GM19452 (cell line): ENCODE measurements around the gene WDR55.
"Not testable (repeated sequence)": the region's sequence is repeated elsewhere in the genome, so short reads cannot be mapped to it uniquely, and the experiment has no call there.

ENCODE experiments used
- ATAC-seq: cut with Tn5 transposase; IDR thresholded peaks from one replicate; pipeline ENCODE4 v1.9.1; 2021; ENCODE audit not compliant: unreplicated experiment

The WDR55 gene, protein sequence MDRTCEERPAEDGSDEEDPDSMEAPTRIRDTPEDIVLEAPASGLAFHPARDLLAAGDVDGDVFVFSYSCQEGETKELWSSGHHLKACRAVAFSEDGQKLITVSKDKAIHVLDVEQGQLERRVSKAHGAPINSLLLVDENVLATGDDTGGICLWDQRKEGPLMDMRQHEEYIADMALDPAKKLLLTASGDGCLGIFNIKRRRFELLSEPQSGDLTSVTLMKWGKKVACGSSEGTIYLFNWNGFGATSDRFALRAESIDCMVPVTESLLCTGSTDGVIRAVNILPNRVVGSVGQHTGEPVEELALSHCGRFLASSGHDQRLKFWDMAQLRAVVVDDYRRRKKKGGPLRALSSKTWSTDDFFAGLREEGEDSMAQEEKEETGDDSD

DNA sequence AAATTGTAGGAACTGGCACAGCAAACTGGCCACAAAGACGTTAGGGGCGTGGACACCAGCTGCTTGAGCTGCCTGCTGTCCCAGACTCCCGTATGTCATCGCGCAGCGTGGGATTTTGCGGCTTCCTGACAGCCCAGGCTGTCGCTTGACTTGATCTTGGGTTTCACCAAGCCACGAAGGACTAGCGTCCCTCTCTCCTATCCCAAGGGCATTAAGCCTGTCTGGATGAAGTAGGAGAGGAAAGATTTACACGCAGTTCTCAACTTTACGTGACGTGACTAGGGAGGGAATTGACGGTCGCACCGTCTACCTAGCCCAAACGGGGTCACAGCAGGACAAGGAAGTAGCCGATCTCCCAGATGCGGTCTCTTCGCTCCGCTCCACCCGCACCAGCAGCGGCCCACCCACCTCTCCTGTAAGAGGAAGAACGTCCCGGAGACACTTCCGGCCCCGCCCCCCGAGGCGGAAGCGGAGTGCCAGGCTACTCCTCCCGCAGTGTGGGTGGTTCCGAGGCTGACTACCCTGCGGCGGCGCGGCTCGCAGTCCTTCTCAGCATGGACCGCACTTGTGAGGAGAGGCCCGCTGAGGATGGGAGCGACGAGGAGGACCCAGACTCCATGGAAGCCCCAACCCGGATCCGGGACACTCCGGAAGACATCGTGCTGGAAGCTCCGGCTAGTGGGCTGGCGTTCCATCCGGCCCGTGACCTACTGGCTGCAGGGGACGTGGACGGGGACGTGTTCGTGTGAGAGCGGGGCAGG, at the start of gene WDR55:
Gene WDR55 (plus strand): TSS at position 546 of the 761 bp plus-strand sequence. CDS start 9 bp downstream, at position 555.
- peak; percentile 99 for ATAC-seq

DNA sequence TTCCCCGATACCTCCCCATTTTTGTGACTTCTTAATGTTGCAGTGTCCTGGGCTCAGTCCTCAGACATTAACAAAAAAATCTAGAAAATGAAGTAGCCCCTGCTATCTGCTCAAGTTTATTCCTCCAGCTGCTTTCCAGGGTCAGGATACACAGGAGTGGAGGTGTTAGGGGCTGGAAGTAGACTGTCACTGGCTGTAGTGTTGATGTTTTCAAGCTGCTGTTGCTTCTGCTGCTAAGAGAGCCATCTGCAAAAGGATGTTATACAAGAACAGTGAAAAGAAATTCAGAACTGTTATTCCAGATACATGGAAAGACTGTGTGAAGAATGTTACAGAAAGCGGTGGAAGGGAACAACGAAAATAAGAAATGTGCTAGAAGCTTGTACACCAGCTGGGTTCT, 42.4 kb upstream of the WDR55 start:
- ATAC-seq, result no peak

DNA sequence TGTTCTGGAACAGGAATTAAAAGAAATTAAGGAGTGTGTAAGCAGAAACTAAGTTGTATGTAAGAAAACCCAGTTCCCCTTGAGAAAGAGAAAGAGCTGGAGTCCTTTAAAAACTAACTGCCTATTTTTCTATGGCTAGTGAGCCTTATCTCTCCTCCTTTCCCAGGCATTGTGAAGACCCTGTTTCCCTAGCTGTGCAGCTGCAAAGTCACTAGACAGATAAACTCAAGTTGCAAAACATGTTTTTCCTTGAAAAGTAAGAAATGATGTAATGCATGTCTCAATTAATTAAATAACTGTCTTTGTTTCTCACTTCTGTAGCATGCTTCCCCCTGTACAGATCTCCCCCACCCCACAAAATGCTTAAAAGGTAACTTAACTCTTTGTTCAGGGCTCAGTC, 41.6 kb upstream of the WDR55 start:
- not testable (repeated sequence) for ATAC-seq

DNA sequence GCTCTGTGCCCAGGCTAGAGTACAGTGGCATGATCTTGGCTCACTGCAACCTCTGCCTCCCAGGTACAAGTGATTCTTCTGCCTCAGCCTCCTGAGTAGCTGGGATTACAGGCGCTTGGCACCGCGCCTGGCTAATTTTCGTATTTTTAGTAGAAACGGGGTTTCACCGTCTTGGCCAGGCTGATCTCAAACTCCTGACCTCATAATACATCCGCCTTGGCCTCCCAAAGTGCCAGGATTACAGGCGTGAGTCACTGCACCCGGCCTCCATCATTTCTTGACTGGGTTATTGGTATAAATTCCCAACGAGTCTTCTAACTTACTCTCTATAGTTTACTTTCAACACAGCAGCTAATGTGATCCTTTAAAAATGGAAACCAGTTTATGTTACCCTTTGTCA, 39.8 kb upstream of the WDR55 start:
- ATAC-seq, result not testable (repeated sequence)

DNA sequence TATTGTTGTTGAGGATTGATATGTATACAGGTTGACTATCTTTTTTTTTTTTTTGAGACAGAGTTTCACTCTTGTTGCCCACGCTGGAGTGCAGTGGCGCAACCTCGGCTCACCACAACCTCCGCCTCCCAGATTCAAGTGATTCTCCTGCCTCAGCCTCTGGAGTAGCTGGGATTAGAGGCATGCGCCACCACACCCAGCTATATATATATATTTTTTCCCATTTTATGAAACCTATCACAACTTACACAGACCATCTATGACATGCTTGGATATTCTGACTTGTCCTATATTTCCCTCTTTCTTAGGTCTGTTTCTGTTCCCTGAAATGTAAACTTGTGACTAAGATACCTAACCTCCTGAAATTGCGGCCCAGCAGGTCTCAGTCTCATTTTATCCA, 36.7 kb upstream of the WDR55 start:
- ATAC-seq, result no peak

DNA sequence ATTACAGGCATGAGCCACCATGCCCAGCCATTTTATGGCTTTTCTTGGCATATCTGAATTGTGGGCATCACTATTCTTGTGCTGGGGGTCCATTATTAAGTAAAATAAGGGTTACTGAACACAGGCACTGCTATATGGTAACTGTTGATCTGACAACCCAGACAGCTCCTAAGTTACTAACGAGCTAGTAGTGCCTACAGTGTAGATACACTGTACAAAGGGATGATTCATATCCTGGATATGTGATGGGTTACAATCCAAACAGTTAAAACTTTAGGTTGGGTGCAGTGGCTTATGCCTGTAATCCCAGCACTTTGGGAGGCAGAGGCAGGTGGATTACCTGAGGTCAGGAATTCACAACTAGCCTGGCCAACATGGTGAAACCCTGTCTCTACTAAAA, 36.0 kb upstream of the WDR55 start:
- ATAC-seq, result no peak

DNA sequence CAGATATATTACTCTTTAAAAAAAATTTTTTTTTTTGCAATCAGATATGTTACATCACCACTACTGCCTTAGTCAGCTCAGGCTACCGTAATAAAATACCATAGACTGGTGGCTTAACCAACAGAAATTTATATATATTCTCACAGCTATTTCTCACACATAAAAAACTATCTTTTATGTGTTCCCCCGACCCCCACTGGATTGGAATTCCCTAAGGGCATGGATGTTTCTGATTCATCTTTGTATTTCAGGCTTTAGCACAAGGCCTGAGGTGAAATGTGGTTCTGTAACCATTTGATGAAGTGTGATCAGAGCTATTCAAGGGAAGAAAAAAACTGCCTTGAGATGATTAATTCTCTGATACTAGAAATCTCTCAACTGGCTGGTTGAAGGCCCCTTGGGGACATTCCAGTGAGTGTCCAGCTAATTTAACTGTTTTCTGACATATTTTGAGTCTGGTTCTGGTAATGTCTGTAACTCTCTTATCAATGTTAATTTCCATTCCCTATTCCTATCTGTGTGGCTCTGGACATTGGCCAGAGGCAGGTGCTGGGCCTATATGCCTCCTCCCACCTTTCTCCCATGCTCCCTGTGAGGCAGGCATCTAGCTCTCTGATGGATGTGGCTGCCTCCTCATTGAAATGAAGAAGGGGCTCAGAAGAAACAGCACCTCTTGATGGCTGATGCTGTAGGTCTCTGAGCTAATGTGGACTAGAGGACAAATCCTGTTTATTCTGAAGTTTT, 34.2 kb upstream of the WDR55 start:
- ATAC-seq, result no peak

DNA sequence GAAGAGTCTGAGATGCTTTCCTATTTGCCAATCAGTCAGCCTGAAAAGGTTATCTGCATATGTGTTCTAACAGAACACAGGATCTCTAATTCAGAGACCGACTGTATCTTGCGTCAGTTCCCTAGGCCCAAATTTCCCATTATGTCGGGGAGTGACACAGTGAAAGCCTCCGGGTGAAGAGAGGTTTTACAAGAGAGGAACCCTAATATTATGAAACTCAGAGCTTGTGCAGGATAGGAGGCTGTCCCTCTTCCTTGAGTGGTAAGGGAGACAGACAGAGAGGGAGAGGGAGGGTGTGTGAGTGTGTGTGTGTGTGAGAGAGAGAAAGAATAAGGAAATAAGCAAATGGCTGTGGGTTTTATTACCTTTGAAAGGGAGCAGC, 33.7 kb upstream of the WDR55 start:
- no peak for ATAC-seq

DNA sequence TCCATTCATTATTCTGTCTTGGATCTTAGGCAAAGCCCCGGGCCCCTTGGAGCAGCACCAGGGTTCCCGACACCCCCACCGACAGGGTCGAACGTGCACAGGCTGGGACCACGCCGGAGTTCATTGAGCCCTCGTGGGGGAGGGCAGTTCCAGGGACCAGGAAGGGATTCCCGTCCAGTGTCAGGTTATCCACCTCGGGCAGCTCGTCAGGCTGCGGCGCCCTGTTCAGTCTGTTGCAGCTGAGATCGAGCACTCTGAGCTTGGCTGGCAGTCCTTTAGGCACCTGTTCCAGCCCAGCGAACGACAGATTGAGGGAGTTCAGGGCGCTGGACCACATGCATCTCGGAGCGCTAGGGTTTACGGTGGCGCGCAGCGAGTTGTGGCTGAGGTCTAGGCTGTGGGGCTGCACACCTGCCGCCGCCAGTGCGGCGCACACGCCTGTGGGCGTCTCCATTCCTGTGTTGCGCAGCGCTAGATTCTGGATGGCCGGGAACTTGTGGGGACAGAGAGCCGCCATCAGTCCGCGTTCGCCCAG, 32.8 kb upstream of the WDR55 start:
- ATAC-seq, result peak; percentile 25

DNA sequence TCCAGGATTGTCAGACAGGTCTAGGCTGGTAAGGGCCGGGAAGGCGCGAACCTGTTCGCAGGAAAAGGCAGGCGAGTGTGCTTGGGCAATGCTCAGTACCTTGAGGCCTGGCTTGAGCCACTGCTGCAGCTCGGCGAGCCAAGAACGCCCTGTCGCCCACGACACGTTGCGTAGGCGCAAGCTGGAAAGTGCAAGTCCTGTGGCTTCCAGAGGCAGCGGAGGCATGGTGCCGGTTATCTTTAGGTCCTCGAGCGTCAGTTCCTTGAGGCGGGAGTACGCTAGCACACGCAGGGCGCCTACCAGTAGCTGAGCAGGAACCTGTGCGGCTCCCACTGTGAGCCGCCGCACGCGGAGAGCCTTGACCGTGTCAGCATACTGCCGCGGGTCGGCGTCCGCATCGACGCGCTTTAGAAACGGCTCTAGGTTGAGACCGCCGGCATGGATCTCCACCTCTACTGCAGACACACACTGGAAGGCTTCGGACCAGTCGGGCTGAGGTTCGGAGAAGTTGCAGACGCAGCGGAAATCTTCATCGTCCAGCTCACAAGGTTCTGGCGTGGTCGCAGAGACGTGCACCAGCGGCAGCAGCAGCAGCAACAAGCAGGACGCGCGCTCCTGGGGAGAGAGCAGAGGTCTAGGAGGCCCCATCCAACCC, 32.2 kb upstream of the WDR55 start:
- peak; percentile 57 for ATAC-seq

DNA sequence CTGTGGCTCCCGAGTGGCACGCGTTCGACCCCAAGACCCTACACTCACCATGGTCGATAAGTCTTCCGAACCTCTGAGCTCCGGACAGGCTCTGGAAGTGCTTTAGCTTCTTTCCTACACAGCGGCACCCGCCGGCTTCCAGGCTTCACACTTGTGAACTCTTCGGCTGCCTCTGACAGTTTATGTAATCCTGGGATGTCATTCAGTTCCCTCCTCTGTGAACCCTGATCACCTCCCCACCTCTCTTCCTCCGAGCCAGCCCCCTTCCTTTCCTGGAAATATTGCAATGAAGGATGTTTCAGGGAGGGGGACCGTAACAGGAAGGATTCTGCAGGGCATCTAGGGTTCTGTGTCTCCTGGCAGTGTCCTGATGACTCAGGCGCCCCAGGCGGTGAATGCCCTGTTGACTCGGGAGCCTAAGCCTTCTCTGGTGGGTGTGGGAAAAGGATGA, 31.7 kb upstream of the WDR55 start, which contains the start of gene CD14:
Gene CD14 (minus strand): TSS at position 155 of the 451 bp plus-strand sequence. CDS start 104 bp downstream, at position 51.
- peak; percentile 10 for ATAC-seq

DNA sequence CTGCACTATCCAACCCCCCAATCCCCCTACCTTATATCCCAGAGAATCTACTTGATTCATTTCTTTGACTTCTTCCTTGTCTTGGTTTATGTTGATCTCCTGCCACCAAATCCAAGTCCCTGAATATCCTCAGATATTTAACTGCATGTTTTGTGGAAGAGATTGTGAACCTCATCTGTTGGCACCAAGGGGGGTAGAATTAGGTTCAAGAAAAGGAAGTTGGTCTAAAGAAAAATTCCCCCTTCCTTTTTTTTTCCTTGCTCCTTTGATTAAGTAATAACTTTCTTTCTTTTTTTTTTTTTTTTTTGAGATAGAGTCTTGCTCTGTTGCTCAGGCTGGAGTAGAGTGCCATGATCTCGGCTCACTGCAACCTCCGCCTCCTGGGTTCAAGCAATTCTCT, 31.2 kb upstream of the WDR55 start:
- no peak for ATAC-seq

DNA sequence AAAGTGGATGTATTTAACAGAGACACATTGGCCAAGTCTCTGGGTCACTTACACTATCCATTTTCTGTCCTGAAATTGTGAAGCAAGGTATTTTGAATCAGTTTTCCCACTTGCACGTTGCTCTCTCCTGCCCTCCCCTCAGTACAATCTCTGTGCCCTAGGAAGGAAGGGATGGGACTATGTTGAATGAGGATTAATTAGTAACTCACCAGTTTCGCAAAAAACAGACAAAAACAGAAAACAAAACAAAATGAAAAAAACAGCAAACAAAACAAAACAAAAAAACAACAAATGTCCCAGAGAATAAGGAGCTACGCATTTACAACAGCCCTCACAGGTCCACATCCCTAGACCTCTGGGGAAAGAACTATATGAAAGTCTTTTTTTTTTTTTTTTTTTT, 30.6 kb upstream of the WDR55 start:
- ATAC-seq, result no peak

DNA sequence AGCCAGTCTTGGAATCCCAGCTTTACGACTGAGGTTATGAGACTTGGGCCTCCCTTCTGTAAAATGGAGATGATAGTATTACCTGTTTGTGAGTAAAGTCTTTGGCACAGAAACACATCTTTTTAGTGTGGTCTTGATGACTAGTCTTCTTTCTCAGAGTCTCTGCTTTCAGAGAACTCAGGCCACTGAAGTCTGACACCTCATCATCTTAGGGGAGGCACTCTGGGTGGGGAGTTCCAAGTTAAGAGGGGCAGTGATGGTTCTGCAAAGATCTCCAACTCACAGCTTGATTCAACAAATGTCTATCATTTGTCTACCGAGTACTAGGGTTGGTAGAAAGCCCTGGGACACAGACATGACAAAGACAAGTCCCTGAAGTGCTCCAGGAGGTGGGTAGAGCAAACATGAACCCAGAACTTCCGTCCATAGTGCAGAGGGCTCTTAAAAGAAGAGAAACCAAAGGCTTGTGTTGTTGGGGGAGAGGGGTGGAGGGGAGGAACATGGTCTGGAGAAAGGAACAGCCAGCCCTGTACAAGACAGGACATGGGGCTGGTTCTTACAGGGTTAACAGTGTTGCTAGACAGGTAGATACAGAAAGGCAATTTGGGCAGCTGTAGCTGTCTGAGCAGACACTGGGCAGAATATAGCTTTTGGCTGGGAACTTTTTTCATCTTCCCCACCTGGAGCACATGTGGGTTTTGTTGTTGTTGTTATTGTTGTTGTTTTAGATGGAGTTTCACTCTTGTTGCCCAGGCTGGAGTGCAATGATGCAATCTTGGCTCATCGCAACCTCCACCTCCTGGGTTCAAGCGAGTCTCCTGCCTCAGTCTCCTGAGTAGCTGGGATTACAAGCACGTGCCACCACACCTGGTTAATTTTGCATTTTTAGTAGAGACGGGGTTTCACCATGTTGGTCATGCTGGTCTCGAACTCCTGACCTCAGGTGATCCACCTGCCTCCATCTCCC, 29.1 kb upstream of the WDR55 start:
- no peak for ATAC-seq

DNA sequence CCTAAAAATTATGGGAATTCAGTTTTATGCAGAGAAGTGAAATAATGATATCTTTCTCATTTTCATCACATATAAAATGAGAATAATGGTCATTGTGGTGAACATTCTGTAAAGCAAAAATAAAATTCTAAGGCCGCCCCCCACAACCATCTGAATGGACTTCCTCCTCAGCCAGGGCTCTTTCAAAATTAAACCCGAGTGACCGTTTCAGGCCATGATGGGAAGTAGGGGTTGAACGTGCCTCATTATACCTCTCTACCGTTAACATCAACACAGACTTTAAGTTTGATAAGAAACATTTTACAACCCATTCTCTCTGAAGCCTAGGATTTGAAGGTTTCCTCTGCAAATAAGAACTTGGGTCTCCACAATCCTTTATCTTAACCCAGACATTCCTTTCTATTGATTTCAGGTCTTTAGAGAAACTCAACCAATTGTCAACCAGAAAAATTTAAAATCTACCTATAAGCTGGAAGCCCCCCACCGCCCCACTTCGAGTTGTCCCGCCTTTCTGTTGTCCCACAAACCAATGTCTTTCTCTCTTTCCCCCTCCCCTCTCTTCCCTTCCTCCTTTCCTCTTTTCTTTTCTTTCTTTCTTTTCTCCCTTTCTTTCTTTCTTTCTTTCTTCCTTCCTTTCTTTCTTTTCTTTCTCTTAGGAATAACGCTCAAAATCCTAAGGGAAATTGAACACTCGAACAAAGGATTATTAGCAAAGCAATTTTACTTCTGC, 27.2 kb upstream of the WDR55 start:
- ATAC-seq, result no peak

DNA sequence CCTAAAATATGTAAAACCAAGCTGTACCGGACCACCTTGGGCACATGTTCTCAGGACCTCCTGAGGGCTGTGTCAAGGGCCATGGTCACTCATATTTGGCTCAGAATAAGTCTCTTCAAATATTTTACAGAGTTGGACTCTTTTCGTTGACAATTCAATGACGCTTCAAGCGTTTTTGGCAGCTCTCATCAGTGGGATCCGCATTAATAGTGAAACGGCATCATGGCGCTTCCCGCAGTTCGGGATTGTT, 25.9 kb upstream of the WDR55 start:
- ATAC-seq, result not testable (repeated sequence)

DNA sequence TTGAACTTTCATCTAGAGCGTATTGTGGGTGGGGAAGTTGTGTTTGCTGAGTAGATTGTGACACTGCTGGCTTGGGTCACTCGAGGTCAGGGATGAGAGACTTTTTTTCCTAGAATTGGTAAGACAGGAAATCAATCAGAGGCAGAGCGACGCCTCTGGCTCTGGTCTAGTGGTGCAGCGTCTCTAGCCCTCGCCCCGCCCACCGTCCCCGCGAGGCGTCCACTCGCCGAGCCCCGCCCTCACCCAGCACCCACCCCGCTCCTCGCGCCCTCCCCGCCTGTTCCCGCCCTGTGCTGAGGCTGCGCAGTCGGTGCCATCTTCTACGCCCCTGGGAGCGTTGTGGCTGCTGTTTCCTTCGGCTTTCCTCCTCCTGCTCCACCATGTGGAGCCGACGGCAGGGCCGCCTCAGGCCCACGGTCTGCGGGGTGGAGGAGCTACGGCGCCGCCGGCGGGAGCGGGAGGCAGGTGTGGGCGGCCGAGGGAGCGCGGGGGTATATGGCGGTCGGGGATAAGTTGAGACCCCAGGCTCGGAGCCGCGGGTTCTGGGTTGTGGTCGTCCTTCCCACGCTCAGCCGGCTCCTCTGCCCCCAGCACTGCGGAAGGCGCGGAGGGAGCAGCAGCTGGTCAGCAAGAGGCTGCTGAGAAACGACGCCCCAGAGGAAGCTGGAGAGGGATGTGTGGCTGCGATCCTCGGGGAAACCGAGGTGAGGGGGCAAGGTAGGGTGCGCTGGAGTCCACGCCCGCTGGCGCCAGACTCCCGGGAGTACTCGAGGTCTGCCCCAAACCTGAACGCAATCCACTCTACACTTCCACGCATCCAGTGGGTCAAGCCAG, 25.3 kb upstream of the WDR55 start, which contains the start of gene TMCO6:
Gene TMCO6 (plus strand): TSS at position 304 of the 834 bp plus-strand sequence. CDS start 77 bp downstream, at position 381.
- peak; percentile 90 for ATAC-seq

DNA sequence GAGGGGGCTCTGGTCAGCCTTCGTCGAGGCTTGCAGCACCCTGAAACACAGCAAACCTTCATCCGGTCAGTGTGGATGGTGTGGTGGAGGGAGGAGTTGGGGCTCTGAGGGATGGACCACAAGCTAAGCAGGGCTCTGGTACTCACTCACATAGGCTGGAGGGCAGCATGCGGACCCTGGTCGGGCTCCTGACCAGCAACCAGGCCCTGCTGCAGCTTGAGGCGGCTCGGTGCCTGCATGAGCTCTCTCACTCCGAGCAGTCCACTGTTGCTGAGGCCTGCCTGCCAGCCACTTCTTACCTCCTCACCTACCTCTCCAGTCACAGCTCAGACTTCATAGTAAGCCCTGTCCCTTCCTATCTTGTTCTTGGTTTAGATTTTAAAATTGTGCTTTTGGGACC, 23.0 kb upstream of the WDR55 start:
- ATAC-seq, result no peak
